ENCODE results near the gene TXLNG. TPM values are rescaled to one million over a fixed set of nuclear protein-coding genes. Genes with fewer than 3 reads are reported as not detected.
A peak's percentile ranks its signal among the peaks of the same experiment; 100 is the strongest.

Gene TXLNG
- total RNA-seq, 4 donors from 2014 or later, result 7.0 to 10.8 (median 8.9) TPM

- TF ChIP-seq POLR2A (IDR thresholded peaks at IDR 0.05) (no peak), CTCF (IDR thresholded peaks at IDR 0.05) (no peak)
- DNase-seq (ENCODE audit: low spot score in 2 of 2), result no peak
- no peak overlapping the region for H3K4me3 ChIP-seq (ENCODE audit: low read depth, poor library complexity, severe bottlenecking)
- WGBS, 2 donors, result 78 to 86% methylated on average over 8 of the region's 8 CpGs
- intact Hi-C loops (cut with DNase I; ENCODE audit: low total_unique reads), result no loop called here
Measured at GRCh38 chrX:16804923-16805464, 18.7 kb downstream of the TXLNG start.

GRCh38 chrX:16807548-16807947 lies 21.3 kb downstream of the TXLNG start:
- TF ChIP-seq CTCF (IDR thresholded peaks at IDR 0.05) (no peak), POLR2A (IDR thresholded peaks at IDR 0.05) (no peak)
- no peak overlapping the region for H3K4me3 ChIP-seq (ENCODE audit: low read depth, poor library complexity, severe bottlenecking)

GRCh38 chrX:16807976-16808542 lies 21.8 kb downstream of the TXLNG start:
- TF ChIP-seq CTCF (IDR thresholded peaks at IDR 0.05) (no peak), POLR2A (IDR thresholded peaks at IDR 0.05) (no peak)
- 35 to 51% methylated on average over 4 of the region's 4 CpGs for WGBS, 2 donors
- peak in 1 of 2 donors; percentile 25 for DNase-seq (ENCODE audit: low spot score in 2 of 2)
- H3K4me3 ChIP-seq (ENCODE audit: low read depth, poor library complexity, severe bottlenecking), result no peak overlapping the region
- intact Hi-C loops (cut with DNase I; ENCODE audit: low total_unique reads), result no loop called here

More at GRCh38 chrX:16807548-16807947, 21.3 kb downstream of the TXLNG start:
- intact Hi-C loops (cut with DNase I; ENCODE audit: low total_unique reads), result no loop called here
- no peak for DNase-seq (ENCODE audit: low spot score in 2 of 2)

- DNase-seq (ENCODE audit: low spot score in 2 of 2), result no peak
- intact Hi-C loops (cut with DNase I; ENCODE audit: low total_unique reads), result no loop called here
- 93 to 100% methylated on average over 1 of the region's 1 CpG for WGBS, 2 donors
- H3K4me3 ChIP-seq (ENCODE audit: low read depth, poor library complexity, severe bottlenecking), result no peak overlapping the region
- TF ChIP-seq POLR2A (IDR thresholded peaks at IDR 0.05) (no peak), CTCF (IDR thresholded peaks at IDR 0.05) (no peak)
Measured at GRCh38 chrX:16814597-16814996, 28.3 kb downstream of the TXLNG start.

- intact Hi-C loops (cut with DNase I; ENCODE audit: low total_unique reads), result no loop called here
- DNase-seq (ENCODE audit: low spot score in 2 of 2), result no peak
- H3K4me3 ChIP-seq (ENCODE audit: low read depth, poor library complexity, severe bottlenecking), result no peak overlapping the region
- 76 to 84% methylated on average over 5 of the region's 5 CpGs for WGBS, 2 donors
- TF ChIP-seq POLR2A (IDR thresholded peaks at IDR 0.05), result no peak
- TF ChIP-seq CTCF (IDR thresholded peaks at IDR 0.05), result no peak
Measured at GRCh38 chrX:16819634-16820033, 33.4 kb downstream of the TXLNG start.

GRCh38 chrX:16822723-16823122 lies 36.5 kb downstream of the TXLNG start:
- H3K4me3 ChIP-seq (ENCODE audit: low read depth, poor library complexity, severe bottlenecking), result no peak overlapping the region
- TF ChIP-seq POLR2A (IDR thresholded peaks at IDR 0.05), result no peak
- TF ChIP-seq CTCF (IDR thresholded peaks at IDR 0.05), result no peak
- intact Hi-C loops (cut with DNase I; ENCODE audit: low total_unique reads), result no loop called here
- WGBS, 2 donors, result 78 to 84% methylated on average over 2 of the region's 2 CpGs
- no peak for DNase-seq (ENCODE audit: low spot score in 2 of 2)

All from lower leg skin (tissue), 4 donors.